ENCODE data around the gene DOK6.

DOK6 gene

GRCh38 chr18:69880083-69880482 lies 479.4 kb downstream of the DOK6 start:
- H3K36me3 ChIP-seq, result no peaks in the 10 kb centered on the region
- no peaks in the 10 kb centered on the region for H4K20me1 ChIP-seq
- no peaks in the 10 kb centered on the region for H3K9me3 ChIP-seq
- TF ChIP-seq Cebpa-rat (IDR thresholded peaks at IDR 0.05), result no peak
- no peak overlapping the region for H3K27ac ChIP-seq
- H3K4me2 ChIP-seq, result no peak overlapping the region
- H3K4me3 ChIP-seq, result no peak overlapping the region
- H3K9ac ChIP-seq, result no peak overlapping the region
- H3K4me1 ChIP-seq, result peaks cover 19% of the 10 kb centered on the region
- H3K27me3 ChIP-seq, result no peaks in the 10 kb centered on the region

- H3K27ac ChIP-seq, result peak overlapping the region; percentile 41
- H3K27me3 ChIP-seq, result no peaks in the 10 kb centered on the region
- H3K9ac ChIP-seq, result no peak overlapping the region
- no peaks in the 10 kb centered on the region for H3K36me3 ChIP-seq
- H3K4me2 ChIP-seq, result peak overlapping the region; percentile 55
- H3K9me3 ChIP-seq, result no peaks in the 10 kb centered on the region
- no peak for TF ChIP-seq Cebpa-rat (IDR thresholded peaks at IDR 0.05)
- H4K20me1 ChIP-seq, result no peaks in the 10 kb centered on the region
- H3K4me1 ChIP-seq, result peaks cover 19% of the 10 kb centered on the region
- H3K4me3 ChIP-seq, result no peak overlapping the region
Measured at GRCh38 chr18:69882965-69883668, 482.4 kb downstream of the DOK6 start.

GRCh38 chr18:69883781-69884180 lies 483.1 kb downstream of the DOK6 start:
- no peaks in the 10 kb centered on the region for H4K20me1 ChIP-seq
- no peaks in the 10 kb centered on the region for H3K27me3 ChIP-seq
- peaks cover 19% of the 10 kb centered on the region for H3K4me1 ChIP-seq
- H3K9me3 ChIP-seq, result no peaks in the 10 kb centered on the region
- TF ChIP-seq Cebpa-rat (IDR thresholded peaks at IDR 0.05), result no peak
- peak overlapping the region; percentile 55; the same call in 1 of the 2 replicates for H3K4me2 ChIP-seq
- H3K9ac ChIP-seq, result no peak overlapping the region
- H3K27ac ChIP-seq, result peak overlapping the region; percentile 41
- no peaks in the 10 kb centered on the region for H3K36me3 ChIP-seq
- no peak overlapping the region for H3K4me3 ChIP-seq

DNA sequence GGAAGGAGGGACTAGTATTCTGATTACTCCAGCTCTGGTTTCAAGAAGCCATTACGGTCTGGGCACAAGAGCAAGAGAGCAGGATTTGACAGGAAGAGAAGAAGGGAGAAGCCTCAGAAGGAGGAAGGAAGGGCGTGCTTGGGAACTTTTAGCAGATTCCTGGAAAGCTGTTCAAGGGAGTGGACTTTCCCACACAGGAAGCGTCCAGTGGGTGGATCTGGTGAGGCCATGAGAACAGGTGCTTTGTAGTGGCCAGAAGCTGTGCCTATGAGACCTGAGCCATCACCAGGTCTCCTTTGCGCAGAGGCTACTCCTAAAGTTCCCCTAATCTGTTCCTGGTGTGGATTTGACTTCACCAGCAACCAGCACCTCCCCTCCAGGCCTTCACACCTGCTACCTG lies 484.7 kb downstream of the DOK6 start:
- H3K27me3 ChIP-seq, result no peaks in the 10 kb centered on the region
- no peaks in the 10 kb centered on the region for H4K20me1 ChIP-seq
- no peaks in the 10 kb centered on the region for H3K36me3 ChIP-seq
- no peaks in the 10 kb centered on the region for H3K9me3 ChIP-seq
- peaks cover 19% of the 10 kb centered on the region for H3K4me1 ChIP-seq
- TF ChIP-seq Cebpa-rat (IDR thresholded peaks at IDR 0.05), result no peak
- H3K9ac ChIP-seq, result no peak overlapping the region
- H3K4me3 ChIP-seq, result no peak overlapping the region
- no peak overlapping the region for H3K4me2 ChIP-seq
- H3K27ac ChIP-seq, result no peak overlapping the region

DNA sequence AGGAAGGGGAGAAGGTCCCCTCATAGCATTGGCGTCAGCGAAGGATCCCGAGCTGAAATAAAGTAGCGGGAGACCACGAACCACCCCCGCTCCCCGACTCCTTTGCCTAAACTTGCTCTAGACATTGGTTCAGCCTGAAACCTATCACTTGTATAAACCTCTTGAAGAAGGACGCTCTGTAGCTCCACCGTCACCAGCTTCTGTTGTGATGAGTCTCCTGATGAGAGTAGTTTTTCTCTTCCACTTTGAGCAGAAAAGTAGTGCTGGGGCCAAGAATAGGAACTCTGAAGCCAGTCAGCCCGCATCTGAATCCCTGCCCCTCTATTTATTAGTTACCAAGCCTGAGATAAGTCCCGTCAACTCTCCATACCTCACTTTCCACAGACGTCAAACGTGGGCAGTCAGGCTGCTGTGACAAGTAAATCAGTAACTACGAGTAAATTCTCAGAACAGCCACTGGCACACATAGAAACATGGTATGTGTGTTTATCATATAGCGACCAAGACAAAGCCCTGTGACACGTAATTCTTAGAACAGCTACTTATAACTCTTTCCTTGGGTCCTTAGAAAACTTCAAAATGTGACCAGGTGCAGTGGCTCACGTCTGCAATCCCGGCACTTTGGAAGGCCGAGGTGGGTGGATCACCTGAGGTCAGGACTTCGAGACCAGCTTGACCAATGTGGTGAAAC lies 485.3 kb downstream of the DOK6 start:
- no peak for TF ChIP-seq Cebpa-rat (IDR thresholded peaks at IDR 0.05)

GRCh38 chr18:69887256-69887655 lies 486.6 kb downstream of the DOK6 start:
- Histone ChIP-seq H3K4me3 (no peak overlapping the region), H3K27ac (no peak overlapping the region), H3K36me3 (no peaks in the 10 kb centered on the region), H3K4me2 (no peak overlapping the region), H4K20me1 (no peaks in the 10 kb centered on the region), H3K4me1 (peaks cover 19% of the 10 kb centered on the region), H3K27me3 (no peaks in the 10 kb centered on the region), H3K9ac (no peak overlapping the region), H3K9me3 (no peaks in the 10 kb centered on the region)
- no peak for TF ChIP-seq Cebpa-rat (IDR thresholded peaks at IDR 0.05)

More for the DNA sequence above, 485.3 kb downstream of the DOK6 start:
- Histone ChIP-seq H3K4me3 (no peak overlapping the region), H3K9ac (no peak overlapping the region), H3K4me1 (peaks cover 19% of the 10 kb centered on the region), H4K20me1 (no peaks in the 10 kb centered on the region), H3K27me3 (no peaks in the 10 kb centered on the region), H3K27ac (no peak overlapping the region), H3K36me3 (no peaks in the 10 kb centered on the region), H3K9me3 (no peaks in the 10 kb centered on the region), H3K4me2 (no peak overlapping the region)

- Histone ChIP-seq H3K4me2 (no peak overlapping the region), H3K36me3 (no peaks in the 10 kb centered on the region), H4K20me1 (no peaks in the 10 kb centered on the region), H3K4me1 (peaks cover 2% of the 10 kb centered on the region; the same call in 1 of the 2 replicates), H3K4me3 (no peak overlapping the region), H3K9me3 (no peaks in the 10 kb centered on the region), H3K27me3 (no peaks in the 10 kb centered on the region), H3K9ac (no peak overlapping the region), H3K27ac (no peak overlapping the region)
- no peak for TF ChIP-seq Cebpa-rat (IDR thresholded peaks at IDR 0.05)
Measured at GRCh38 chr18:69889009-69889408, 488.3 kb downstream of the DOK6 start.

GRCh38 chr18:69890558-69890957 lies 489.9 kb downstream of the DOK6 start:
- no peak overlapping the region for H3K4me2 ChIP-seq
- H3K4me1 ChIP-seq, result no peaks in the 10 kb centered on the region
- no peaks in the 10 kb centered on the region for H4K20me1 ChIP-seq
- H3K9ac ChIP-seq, result no peak overlapping the region
- H3K36me3 ChIP-seq, result no peaks in the 10 kb centered on the region
- no peak for TF ChIP-seq Cebpa-rat (IDR thresholded peaks at IDR 0.05)
- H3K9me3 ChIP-seq, result no peaks in the 10 kb centered on the region
- H3K27me3 ChIP-seq, result no peaks in the 10 kb centered on the region
- no peak overlapping the region for H3K4me3 ChIP-seq
- H3K27ac ChIP-seq, result no peak overlapping the region

GRCh38 chr18:69894467-69894866 lies 493.8 kb downstream of the DOK6 start:
- Histone ChIP-seq H3K4me2 (no peak overlapping the region), H3K4me1 (peaks cover 7% of the 10 kb centered on the region), H3K9me3 (no peaks in the 10 kb centered on the region), H3K9ac (no peak overlapping the region), H3K27me3 (no peaks in the 10 kb centered on the region), H3K27ac (no peak overlapping the region), H4K20me1 (no peaks in the 10 kb centered on the region), H3K4me3 (no peak overlapping the region), H3K36me3 (no peaks in the 10 kb centered on the region)
- TF ChIP-seq Cebpa-rat (IDR thresholded peaks at IDR 0.05), result no peak
